SHP77 (cell line): ENCODE results near the gene EMC8.
"Not testable (repeated sequence)": the region's sequence is repeated elsewhere in the genome, so short reads cannot be mapped to it uniquely, and the experiment has no call there.

Experiments used
- DNase-seq, 2 experiments: peaks; one replicate each; lab custom pipeline; 2025; lab: John Stamatoyannopoulos, UW

Gene EMC8

GRCh38 chr16:85812811-85813700 lies 13.7 kb upstream of the EMC8 start:
- DNase-seq = no peak

DNA sequence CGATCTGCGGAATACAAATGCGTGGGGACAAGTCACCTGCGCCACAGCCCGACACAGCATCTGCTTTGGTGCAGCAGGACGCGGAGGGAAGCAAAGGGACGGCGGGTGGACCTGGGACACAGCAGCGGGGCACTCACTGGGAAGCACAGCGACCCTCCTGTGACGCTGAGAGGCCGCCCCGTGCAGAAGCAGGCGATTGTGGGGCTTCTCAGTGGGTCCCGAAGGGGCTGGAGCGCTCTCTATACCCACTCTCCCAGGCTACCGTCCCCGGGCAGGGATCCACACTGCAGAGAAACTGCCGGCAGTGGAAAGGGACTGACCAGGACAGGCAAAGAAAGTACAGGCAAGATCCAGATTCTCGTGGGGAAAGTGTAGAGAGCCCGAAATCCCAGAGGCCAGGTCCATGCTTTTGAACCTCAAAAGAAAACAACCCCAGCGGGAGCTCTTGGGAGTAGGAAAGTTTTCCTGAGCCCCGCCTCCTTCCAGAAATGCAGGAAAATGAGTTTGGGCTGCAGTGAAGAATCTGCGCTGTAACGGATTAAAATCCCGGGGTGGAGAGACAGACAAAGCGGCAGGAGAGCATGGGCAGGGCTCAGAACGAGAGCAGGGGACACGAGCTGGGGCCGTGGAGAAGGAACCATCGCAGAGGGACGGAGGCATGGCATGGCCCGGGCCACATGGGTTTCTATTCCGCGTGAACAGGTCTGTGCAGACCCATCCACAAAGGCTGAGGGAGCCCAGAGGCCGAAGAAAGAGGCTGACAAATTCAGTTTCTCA lies 12.9 kb upstream of the EMC8 start:
- DNase-seq = no peak

GRCh38 chr16:85810742-85811115 lies 11.4 kb upstream of the EMC8 start:
- DNase-seq = no peak

- DNase-seq = no peak
Measured at GRCh38 chr16:85810097-85810741, 10.9 kb upstream of the EMC8 start.

DNA sequence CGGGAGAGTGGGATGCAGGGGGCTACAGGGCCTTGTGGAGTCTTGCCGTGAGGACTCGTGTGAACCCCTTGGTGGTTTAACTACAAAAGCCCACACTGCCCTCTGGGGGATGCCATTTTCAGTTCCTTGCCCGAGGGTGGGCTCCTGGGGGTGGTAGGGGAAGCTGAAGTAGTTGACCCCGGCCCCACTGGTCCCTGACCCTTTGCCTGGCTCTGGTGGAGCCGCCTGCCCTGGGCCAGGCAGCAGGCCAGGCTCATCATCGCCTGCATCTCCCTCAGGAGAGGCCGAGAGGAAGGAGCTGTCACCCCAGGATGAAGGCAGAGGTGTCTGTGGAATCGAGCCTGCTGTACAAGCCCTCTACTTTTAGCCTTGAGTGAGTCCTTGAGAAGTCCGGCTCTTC lies 10.3 kb upstream of the EMC8 start:
- no peak for DNase-seq

DNA sequence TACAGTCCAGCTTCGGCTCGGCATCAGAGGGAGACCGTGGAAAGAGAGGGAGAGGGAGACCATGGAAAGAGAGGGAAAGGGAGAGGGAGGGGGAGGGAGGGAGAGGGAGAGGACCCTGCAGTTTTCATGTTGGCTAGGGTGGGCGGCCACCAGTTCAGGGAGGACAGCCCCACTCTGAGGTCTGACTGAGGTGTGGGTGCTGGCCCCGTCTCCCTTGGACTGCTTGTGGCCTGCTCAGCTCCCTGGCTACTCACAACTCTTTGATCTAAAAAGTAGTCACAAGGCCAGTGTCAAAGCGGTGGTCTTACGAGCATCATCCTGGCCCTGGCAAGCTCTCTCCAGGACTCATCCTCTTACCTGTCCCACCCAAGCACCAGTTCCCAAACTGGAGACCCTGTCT lies 9.6 kb upstream of the EMC8 start:
- DNase-seq = no peak

GRCh38 chr16:85808104-85808503 lies 8.8 kb upstream of the EMC8 start:
- DNase-seq = not testable (repeated sequence)

- DNase-seq = not testable (repeated sequence)
Measured at GRCh38 chr16:85807340-85807739, 8.0 kb upstream of the EMC8 start.

- no peak for DNase-seq
Measured at GRCh38 chr16:85806539-85806938, 7.2 kb upstream of the EMC8 start.

DNA sequence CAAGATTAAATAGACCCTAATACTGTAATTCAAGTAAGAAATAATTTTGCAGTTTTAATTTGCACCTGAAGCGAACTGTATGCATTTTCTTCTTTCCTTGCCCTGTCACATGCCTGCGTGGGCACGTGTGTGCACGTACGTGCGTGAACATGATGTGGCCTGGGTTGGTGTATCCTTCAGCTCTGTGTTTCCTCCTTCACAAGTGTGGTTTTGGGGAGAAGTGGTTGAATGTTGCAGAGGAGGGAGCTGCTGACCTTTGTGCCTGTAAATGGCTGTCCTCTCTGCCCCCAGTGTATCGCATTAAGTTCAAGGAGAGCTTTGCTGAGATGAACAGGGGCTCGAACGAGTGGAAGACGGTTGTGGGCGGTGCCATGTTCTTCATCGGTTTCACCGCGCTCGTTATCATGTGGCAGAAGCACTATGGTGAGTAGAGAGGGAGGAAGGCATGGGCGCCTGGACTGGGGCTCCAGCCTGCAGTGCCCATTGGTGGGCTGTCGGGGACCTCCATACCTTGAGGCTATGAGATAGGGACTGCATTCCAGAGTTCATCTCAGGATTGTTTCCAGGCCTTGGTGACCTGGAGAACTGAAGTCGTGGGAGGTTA lies 6.2 kb upstream of the EMC8 start:
- DNase-seq = no peak

- DNase-seq = no peak
Measured at GRCh38 chr16:85803570-85803969, 4.2 kb upstream of the EMC8 start.

DNA sequence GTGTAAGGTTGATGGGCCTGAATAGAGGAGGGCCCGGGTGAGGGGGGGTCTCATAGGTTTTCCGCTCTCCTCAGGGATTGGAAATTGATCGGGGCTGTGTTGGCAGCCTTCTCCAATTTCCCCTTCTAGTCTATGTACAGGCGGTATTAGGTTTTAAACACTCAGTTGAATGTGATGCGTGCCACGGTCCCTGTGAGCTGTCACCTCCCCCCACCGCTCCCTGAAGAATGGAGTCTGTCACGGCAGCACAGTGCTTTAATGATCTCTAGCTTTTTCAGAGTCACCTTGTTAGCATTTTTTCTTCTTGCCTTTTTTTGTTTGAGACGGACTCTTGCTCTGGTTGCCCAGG lies 951 bp upstream of the EMC8 start:
- no peak for DNase-seq

GRCh38 chr16:85798901-85799496 lies 345 bp downstream of the EMC8 start:
- peak in 1 of 2 experiments; percentile 42 for DNase-seq

DNA sequence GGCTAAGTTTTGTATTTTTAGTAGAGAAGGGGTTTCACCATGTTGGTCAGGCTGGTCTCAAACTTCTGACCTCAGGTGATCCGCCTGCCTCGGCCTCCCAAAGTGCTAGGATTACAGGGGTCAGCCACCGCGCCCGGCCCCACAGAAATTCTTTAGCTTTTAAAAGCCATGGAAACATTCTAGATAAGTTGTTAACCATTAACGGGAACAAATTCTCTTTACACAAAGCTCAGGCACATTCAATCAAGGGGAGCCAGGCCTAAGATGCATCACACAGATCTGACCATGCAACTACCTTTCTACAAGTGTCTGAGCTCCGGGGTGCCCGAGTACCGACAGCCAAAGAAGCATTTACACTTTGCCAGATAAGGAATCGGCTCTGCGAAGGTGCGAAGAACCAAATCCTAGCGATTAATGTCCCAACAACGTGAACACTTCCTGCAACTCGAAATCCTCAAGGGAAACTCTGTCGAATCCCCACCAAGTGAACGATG lies 1.0 kb downstream of the EMC8 start:
- no peak for DNase-seq

DNA sequence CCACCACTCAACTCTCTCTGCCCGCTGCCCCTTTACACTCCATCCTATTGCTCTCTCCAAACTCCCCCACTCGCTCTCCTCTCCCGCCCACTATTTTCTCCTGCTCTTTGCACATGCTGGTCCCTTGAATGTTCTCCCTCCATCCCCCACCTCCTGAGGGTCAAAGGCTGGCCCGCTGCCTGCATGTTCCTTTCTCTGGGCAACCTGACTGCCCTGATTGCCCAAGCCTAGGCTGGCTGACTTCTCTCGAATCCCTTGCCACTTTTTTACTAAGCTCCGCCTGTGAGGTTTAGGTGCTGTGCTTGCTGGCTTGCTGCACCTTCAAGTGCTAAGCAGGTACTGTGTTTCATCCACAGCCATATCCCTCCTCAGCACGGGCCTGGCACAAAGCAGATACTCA lies 2.7 kb downstream of the EMC8 start:
- DNase-seq = no peak

DNA sequence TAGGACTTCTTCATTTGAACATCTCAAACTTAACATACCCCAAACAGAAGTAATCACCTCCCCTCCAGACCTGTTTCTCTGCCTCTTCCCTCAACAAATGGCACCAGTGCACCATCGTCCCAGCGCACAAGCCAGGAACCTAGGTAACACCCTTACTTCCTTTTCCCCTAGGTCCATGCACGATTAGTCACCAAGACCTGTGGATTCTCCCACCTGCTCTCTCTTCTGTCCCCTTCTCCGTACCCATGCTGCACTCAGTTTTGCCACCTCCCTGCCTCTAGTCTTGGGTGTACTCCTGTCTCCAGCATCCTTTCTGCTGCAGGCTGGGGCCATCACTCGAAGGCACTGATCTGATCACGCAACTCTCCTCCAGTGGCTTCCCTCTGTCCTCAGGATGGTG lies 3.2 kb downstream of the EMC8 start:
- no peak for DNase-seq

DNA sequence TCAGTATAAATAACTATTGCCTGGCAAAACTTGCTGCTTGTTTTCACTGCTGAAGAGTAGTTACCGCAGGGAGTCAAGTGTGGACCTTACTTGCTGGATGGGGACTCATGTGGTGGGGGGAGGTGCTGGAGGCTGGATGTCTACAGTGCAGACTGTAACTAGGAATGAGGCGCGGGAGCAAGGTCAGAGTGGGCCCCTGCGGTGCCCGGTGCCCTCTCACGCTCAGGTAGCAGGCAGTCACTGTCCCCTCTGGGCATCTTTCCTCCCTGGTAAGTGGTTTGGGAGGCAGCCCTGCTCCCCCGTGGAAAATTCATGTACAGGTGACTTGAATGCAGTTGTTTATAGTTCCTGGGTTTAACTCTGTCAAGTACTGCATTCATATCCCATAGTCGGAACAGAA lies 4.6 kb downstream of the EMC8 start:
- no peak for DNase-seq

- DNase-seq = no peak
Measured at GRCh38 chr16:85793662-85794298, 5.6 kb downstream of the EMC8 start.

DNA sequence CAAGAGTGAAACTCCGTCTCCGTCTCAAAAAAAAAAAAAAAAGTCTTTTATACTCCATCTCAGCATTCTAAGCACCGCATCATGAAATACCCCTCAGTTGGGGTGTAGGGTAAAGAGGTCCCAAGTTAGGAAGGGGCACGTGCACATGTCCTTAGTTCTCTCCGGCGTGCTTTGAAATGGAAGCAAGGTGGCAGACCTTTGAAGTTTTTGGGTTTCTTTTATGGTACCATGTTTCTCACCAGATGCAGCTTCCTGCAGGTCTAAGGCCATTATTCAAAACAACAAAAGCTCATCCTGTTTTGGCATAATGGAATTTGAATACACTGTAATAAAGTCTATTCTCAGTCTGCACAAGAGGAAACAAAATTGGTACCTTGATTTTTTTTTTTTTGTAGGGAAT lies 9.6 kb downstream of the EMC8 start:
- no peak for DNase-seq

DNA sequence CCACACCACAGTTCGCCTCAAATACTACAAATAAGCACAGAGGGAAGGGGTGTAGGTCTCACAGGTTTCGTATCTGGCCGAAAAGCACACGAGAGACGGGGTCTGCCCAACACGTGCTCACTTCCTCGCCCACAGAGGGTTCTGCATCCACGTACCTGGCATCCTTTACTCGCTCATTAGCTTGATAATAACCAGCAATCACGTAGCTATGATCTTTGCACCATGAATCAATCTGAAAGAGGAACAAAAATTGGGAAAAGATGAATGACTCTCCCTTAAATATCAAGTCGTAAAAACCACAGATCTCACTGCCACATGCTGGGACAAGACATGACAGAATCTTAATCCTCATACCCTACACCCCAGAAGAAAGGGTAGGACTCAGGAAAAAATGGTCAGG lies 10.5 kb downstream of the EMC8 start:
- no peak for DNase-seq

- no peak for DNase-seq
Measured at GRCh38 chr16:85785927-85786326, 13.4 kb downstream of the EMC8 start.
